ENCODE results near the gene NSD1.
"Not testable (repeated sequence)": the region's sequence is repeated elsewhere in the genome, so short reads cannot be mapped to it uniquely, and the experiment has no call there.

NSD1 gene

DNA sequence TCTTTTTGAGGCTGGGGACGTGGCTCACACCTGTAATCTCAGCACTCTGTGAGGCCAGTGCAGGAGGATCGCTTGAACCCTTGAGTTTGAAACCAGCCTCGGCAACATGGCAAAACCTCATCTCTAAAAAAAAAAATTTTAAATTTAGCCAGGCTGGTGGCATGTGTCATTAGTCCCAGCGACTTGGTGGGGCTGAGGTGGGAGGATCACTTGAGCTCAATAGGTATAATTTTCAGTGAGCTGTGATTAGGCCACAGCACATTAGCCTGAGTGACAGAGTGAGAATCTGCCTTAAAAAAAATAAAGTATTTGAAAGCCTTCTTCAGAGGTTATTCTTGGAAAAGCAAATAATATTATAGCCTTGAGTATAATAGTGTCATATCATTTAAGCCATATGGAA, 41.8 kb downstream of the NSD1 start:
- H3K27ac Mint-ChIP-seq, result peak overlapping the region in 1 of 2 donors; percentile 63
- H3K27me3 Mint-ChIP-seq, result no peaks in the 10 kb centered on the region
- DNase-seq (no peak), ATAC-seq (no peak)
- H3K4me1 Mint-ChIP-seq, result peaks cover 18% of the 10 kb centered on the region
- no peak overlapping the region for H3K4me3 Mint-ChIP-seq
- no peaks in the 10 kb centered on the region for H3K9me3 Mint-ChIP-seq

DNA sequence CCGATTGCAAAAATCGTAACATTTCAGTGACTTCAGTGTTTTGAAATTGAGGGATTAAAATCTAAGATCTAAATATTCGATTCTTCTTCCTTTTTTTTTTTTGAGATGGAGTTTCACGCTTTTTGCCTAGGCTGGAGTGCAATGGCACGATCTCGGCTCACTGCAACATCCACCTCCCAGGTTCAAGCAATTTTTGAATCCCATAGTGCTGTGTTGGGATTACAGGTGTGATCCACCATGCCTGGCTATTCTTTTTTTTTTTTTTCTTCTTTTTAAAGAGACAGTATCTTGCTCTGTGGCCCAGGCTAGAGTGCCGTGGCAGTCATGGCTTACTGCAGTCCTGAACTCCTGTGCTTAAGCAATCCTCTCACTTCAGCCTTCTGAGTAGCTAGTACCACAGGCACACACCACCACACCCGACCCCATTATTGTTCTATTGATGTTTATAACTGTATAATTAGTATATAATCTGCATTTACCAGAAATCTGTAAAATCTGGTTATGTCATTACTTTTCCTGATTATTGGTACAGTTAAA, 42.7 kb downstream of the NSD1 start:
- DNase-seq, result no peak
- Mint-ChIP-seq H3K27me3 (no peaks in the 10 kb centered on the region), H3K9me3 (no peaks in the 10 kb centered on the region), H3K27ac (peak overlapping the region; percentile 25 to 63), H3K4me3 (no peak overlapping the region), H3K4me1 (peaks cover 16% of the 10 kb centered on the region)
- ATAC-seq, result no peak

DNA sequence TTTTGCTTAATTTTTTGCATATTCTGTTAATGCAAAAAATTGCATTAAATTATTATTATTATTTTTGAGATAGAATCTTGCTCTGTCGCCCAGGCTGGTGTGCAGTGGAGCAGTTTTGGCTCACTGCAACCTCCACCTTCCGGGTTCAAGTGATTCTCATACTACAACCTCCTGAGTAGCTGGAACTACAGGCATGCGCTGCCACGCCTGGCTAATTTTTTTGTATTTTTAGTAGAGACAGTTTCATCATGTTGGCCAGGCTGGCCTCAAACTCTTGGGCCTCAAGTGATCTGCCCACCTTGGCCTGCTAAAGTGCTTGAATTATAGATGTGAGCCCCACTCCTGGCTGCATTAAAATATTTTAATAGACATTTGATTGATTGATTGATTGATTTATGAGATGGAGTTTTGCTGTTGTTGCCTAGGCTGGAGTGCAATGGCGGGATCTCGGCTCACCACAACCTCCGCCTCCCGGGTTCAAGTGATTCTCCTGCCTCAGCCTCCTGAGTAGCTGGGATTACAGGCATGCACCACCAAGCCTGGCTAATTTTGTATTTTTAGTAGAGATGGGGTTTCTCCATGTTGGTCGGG, 44.4 kb downstream of the NSD1 start:
- ATAC-seq, H3K4me3 Mint-ChIP-seq: not testable (repeated sequence)
- H3K4me1 Mint-ChIP-seq, result peaks cover 11% of the 10 kb centered on the region

DNA sequence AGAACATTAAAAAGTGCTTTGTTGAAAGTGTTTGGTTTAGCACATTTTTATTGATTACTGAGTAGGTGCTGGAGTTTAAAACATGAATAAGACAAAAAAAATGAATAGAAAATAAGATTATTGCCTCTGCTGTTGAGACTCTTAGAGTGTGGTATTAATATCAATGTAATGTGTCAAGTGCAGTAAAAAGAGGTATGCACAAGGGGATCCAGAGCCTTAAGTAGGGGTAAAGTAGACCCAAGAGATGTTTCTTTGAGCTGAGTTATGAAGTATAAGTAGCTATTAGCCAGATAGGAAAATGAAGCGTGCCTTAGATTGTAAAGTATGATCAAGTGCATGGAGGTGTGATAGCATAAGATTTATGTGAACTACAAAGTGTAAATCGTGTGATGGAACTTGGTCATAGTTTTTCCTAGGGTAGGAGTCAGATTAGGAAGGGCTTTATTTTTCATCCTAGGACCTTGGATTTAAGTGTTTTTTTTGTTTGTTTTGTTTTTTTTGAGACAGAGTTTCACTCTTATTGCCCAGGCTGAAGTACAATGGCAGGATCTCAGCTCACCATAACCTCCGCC, 45.2 kb downstream of the NSD1 start:
- Mint-ChIP-seq H3K4me3 (no peak overlapping the region), H3K27ac (no peak overlapping the region), H3K9me3 (no peaks in the 10 kb centered on the region), H3K4me1 (peaks cover 9% of the 10 kb centered on the region), H3K27me3 (no peaks in the 10 kb centered on the region)
- ATAC-seq (no peak), DNase-seq (no peak)

More for the DNA sequence above, 44.4 kb downstream of the NSD1 start:
- not testable (repeated sequence) for H3K27ac Mint-ChIP-seq, DNase-seq, H3K9me3 Mint-ChIP-seq, H3K27me3 Mint-ChIP-seq

DNA sequence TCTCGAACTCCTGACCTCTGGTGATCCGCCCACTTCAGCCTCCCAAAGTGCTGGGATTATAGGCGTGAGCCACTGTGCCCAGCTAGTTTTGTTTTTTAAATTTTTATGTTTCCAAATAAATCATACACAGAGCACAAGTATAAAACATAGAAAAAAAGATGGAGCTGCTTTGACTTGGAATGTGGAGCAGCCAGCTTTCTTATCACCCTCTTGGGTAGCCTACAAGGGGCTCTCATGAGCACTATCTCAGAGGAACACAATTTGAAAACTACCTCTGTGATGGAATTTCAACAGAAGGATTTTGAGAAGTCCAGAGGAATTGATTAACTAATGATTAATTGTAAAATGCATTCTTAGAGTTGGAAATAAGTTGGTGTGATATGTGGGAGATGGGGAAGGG, 45.9 kb downstream of the NSD1 start:
- Mint-ChIP-seq H3K4me1 (peaks cover 14% of the 10 kb centered on the region), H3K4me3 (no peak overlapping the region), H3K27me3 (no peaks in the 10 kb centered on the region), H3K27ac (peak overlapping the region in 1 of 2 donors; percentile 6), H3K9me3 (no peaks in the 10 kb centered on the region)
- ATAC-seq (no peak), DNase-seq (no peak)

DNA sequence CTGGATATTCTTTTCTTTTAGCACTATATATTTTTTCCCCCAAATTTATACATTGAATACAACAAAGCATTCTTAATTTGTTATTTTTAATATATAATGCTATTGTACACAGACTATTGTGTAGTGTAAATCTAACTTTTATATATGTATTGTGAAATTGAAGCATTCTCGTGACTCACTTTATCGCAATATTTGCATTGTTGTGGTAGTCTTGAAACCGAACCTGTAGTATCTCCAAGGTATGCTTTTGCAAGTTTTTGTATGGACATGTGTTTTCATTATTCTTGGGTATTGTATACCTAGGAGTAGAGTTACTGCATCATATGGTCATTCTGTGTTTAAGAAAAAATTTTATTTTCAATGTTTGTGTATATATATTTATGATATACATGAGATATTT, 49.6 kb downstream of the NSD1 start:
- DNase-seq, result no peak
- ATAC-seq, result no peak
- no peaks in the 10 kb centered on the region for H3K27me3 Mint-ChIP-seq
- H3K9me3 Mint-ChIP-seq, result no peaks in the 10 kb centered on the region
- H3K27ac Mint-ChIP-seq, result no peak overlapping the region
- peaks cover 33% of the 10 kb centered on the region for H3K4me1 Mint-ChIP-seq
- no peak overlapping the region for H3K4me3 Mint-ChIP-seq

DNA sequence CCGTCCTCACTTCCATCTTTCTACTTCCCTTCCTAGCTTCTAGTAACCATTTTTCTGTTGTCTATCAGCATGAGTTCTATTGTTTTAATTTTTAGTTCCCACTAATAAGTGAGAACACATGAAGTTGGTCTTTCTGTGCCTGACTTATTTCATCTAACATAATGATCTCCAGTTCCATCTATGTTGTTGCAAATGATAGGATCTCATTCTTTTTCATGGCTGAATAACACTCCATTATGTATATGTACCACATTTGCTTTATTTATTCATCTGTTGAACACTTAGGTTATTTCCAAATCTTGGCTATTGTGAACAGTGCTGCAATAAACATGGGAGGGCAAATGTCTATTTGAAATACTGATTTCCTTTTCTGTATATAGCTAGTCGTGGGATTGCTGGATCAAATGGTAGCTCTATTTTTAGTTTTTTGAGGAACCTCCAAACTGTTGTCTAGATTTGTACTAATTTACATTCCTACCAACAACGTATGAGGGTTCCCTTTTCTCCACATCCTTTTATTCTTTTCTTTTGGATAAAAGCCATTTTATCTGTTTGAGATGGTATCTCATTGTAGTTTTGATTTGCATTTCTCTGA, 50.3 kb downstream of the NSD1 start:
- H3K4me1 Mint-ChIP-seq, result peaks cover 40% of the 10 kb centered on the region
- H3K9me3 Mint-ChIP-seq, result no peaks in the 10 kb centered on the region
- no peaks in the 10 kb centered on the region for H3K27me3 Mint-ChIP-seq
- no peak overlapping the region for H3K4me3 Mint-ChIP-seq
- ATAC-seq, result no peak
- no peak for DNase-seq
- H3K27ac Mint-ChIP-seq, result no peak overlapping the region

DNA sequence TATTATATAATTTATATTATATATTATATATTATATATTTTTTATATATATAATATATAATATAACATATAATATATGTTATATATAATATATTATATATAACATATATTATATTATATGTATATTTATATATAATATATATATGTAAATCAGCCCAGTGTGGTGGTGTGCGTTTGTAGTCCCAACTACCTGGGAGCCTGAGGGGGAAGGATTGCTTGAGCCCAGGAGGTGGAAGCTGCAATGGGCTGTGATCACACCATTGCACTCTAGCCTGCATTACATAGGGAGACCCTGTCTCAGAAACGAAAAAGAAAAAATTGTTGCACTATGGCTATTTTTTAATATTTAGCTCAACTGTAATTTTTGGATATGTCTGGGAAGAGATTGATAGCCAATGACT, 52.4 kb downstream of the NSD1 start:
- H3K9me3 Mint-ChIP-seq, result no peaks in the 10 kb centered on the region
- H3K27me3 Mint-ChIP-seq, result no peaks in the 10 kb centered on the region
- H3K4me1 Mint-ChIP-seq, result peaks cover 41% of the 10 kb centered on the region
- H3K4me3 Mint-ChIP-seq, result no peak overlapping the region
- DNase-seq, result no peak
- no peak for ATAC-seq
- H3K27ac Mint-ChIP-seq, result no peak overlapping the region

DNA sequence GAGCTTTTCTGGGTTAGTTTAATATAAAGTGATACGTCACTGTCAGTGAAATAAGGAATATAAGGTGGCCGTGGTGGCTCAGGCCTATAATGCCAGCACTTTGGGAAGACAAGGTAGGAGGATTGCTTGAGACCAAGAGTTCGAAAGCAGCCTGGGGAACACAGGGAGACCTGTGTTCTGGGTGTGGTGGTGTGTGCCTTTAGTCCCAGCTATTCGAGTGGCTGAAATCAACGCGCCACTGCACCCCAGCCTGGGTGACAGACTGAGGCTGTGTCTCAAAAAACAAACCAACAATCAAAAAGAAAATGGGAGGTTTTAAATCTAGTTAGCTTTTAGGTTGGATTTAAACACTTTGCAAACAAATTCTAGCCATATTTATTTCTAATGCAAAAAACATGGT, 53.1 kb downstream of the NSD1 start:
- Mint-ChIP-seq H3K9me3 (no peaks in the 10 kb centered on the region), H3K27me3 (no peaks in the 10 kb centered on the region), H3K27ac (no peak overlapping the region), H3K4me1 (peaks cover 37% of the 10 kb centered on the region), H3K4me3 (no peak overlapping the region)
- DNase-seq, result no peak
- no peak for ATAC-seq

DNA sequence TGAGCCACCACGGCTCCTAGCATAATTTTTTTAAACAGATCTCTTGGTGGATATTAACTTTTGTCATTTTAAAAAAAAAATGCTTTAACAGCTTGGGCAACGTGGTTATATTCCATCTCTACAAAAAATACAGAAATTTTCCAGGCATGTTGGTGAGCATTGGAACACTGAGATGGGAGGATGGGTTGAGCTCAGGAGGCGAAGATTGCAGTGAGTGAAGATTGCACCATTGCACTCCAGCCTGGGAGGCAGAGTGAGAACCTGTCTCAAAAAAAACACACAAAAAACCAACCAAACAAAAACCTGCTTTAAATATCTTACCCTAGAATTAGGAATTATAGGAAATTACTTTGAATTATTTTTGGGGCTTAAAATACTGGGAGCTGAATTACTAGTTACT, 55.2 kb downstream of the NSD1 start:
- no peak overlapping the region for H3K4me3 Mint-ChIP-seq
- ATAC-seq, result no peak
- H3K27ac Mint-ChIP-seq, result no peak overlapping the region
- no peaks in the 10 kb centered on the region for H3K27me3 Mint-ChIP-seq
- no peak for DNase-seq
- H3K9me3 Mint-ChIP-seq, result no peaks in the 10 kb centered on the region
- H3K4me1 Mint-ChIP-seq, result peaks cover 32% of the 10 kb centered on the region

DNA sequence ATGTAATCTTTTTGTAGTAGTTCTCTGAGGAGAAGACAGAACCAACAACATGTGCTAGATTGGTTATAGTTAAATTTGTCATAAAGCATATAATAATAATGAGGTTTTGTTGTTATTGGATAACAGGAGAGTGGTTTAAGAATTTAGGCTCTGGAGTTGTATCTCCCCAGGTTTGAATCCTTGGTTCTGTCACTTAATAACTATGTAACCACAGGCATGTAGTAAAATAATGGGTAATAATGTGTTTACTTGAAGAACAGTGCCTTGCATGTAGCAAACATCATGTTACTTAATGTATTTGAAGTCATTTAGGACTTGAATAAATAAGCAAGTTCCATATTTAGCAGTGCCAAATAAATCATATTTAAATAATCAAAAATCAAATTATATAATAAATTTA, 55.8 kb downstream of the NSD1 start:
- no peaks in the 10 kb centered on the region for H3K27me3 Mint-ChIP-seq
- no peaks in the 10 kb centered on the region for H3K9me3 Mint-ChIP-seq
- H3K4me3 Mint-ChIP-seq, result no peak overlapping the region
- no peak for ATAC-seq
- DNase-seq, result no peak
- H3K27ac Mint-ChIP-seq, result no peak overlapping the region
- peaks cover 27% of the 10 kb centered on the region for H3K4me1 Mint-ChIP-seq

DNA sequence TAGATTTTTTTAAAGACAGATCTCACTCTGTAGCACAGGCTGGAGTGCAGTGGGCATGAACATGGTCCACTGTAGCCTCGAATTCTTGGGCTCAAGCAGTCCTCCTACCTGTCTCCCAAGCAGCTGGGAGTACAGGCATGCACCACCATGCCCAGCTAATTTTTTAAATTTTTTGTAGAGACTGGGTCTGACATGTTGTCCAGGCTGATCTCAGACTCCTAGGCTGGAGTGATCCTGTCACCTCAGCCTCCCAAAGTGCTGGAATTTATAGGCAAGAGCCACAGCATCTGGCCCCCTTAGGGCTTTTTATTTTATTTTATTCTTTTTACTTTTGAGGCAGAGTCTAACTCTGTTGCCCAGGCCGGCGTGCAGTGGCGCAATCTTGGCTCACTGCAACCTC, 56.4 kb downstream of the NSD1 start:
- DNase-seq (no peak), ATAC-seq (no peak)
- no peaks in the 10 kb centered on the region for H3K27me3 Mint-ChIP-seq
- H3K4me3 Mint-ChIP-seq, result no peak overlapping the region
- peak overlapping the region in 1 of 2 donors; percentile 89 for H3K27ac Mint-ChIP-seq
- no peaks in the 10 kb centered on the region for H3K9me3 Mint-ChIP-seq
- H3K4me1 Mint-ChIP-seq, result peaks cover 24% of the 10 kb centered on the region

DNA sequence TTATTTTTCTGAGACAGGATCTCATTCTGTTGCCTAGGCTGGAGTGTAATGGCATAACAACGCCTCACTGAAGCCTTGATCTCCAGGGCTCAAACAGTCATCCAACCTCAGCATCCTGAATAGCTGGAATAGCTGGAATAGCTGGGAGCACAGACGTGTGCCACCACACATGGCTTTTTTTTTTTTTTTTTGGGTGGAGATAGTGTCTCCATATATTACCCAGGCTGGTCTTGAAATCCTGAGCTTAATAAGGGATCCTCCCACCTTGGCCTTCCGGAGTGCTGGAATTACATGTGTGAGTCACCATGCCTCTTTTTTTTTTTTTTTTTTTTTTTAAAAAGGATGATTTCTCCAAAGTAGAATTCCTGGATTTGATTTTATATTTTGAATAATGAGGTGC, 60.7 kb downstream of the NSD1 start:
- DNase-seq (no peak), ATAC-seq (no peak)
- H3K9me3 Mint-ChIP-seq, result no peaks in the 10 kb centered on the region
- peaks cover 9% of the 10 kb centered on the region for H3K4me1 Mint-ChIP-seq
- H3K27ac Mint-ChIP-seq, result no peak overlapping the region
- H3K27me3 Mint-ChIP-seq, result no peaks in the 10 kb centered on the region
- H3K4me3 Mint-ChIP-seq, result no peak overlapping the region

DNA sequence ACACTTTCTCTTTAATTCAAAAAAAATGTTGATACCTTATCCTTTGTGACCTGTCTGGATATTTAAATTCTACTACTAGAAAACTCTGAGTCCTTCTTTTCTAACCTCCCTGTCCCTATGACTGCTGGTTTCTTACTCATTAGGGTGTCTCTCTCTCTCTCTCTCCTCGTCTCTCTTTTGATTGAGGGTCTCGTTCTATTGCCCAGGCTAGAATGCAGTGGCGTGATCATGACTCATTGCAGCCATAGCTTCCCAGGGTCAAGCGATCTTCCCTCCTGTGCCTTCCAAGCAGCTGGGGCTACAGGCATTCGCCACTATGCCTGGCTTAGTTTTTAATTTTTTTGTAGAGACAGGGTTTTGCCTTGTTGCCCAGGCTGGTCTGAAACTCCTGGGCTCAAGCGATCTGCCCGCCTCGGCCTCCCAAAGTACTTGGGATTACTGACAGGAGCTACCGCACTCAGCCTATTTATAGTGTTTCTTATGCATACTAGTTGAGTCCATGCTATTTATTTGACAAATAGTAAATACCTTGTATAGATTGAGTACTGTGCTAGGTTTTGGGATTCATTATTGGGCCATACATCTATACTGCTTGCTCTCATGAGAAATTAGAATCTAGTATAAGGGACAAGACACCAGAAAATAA, 61.9 kb downstream of the NSD1 start:
- DNase-seq (no peak), ATAC-seq (no peak)
- Mint-ChIP-seq H3K4me3 (no peak overlapping the region), H3K27me3 (no peaks in the 10 kb centered on the region), H3K9me3 (no peaks in the 10 kb centered on the region), H3K27ac (no peak overlapping the region), H3K4me1 (peaks cover 9% of the 10 kb centered on the region)

DNA sequence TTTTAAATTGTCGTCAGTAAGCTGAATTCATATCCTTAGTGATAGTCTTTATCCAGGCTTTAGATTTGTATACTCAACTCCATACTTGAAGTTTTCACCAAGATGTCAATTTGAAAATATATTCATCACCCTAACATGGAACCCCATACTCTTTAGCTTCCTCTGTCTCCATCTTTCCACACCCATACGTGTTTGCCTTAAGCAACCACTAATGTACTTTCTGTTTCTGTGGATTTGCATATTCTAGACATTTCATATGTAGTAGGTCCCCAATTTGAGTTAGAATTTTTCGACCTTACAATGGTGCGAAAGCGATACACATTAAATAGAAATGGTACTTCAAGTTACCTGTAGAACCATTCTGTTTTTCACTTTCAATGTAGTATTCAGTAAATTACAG, 65.2 kb downstream of the NSD1 start:
- Mint-ChIP-seq H3K4me1 (peaks cover 9% of the 10 kb centered on the region), H3K27me3 (no peaks in the 10 kb centered on the region), H3K9me3 (no peaks in the 10 kb centered on the region), H3K4me3 (no peak overlapping the region), H3K27ac (no peak overlapping the region)
- ATAC-seq (no peak), DNase-seq (no peak)

DNA sequence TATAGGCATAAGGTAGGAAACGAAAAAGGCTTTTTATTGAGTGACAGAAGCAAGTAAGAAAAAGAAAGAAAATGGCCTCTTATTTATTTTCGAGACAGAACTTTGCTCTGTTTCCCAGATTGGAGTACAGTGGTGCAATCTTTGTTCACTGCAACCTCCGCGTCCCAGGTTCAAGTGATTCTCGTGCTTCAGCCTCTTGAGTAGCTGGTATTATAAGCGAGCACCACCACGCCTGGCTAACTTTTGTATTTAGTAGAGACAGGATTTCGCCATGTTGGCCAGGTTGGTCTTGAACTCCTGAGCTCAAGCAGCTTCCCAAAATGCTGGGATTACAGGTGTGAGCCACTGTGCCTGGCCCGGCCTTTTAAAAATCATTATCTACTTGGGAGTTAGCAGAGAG, 70.7 kb downstream of the NSD1 start:
- no peaks in the 10 kb centered on the region for H3K9me3 Mint-ChIP-seq
- H3K4me3 Mint-ChIP-seq, result no peak overlapping the region
- H3K27me3 Mint-ChIP-seq, result no peaks in the 10 kb centered on the region
- H3K4me1 Mint-ChIP-seq, result no peaks in the 10 kb centered on the region
- no peak for ATAC-seq
- peak overlapping the region in 1 of 2 donors; percentile 66 for H3K27ac Mint-ChIP-seq
- no peak for DNase-seq

All from stimulated activated naive CD8-positive, alpha-beta T cell treated with anti-CD3 and anti-CD28 coated beads, Interleukin-15, amount 100 ng/mL, for 72 hours (primary cell).